ENCODE measurements around the gene HSPA5. TPM values are rescaled to one million over a fixed set of nuclear protein-coding genes. Genes with fewer than 3 reads are reported as not detected.

HSPA5 gene
- total and polyA plus RNA-seq, 10 of the 15 experiments (the other 5 are each of a cell fraction or from before 2014, with no cell fraction given), result 39.8 to 517 (median 105) TPM

DNA sequence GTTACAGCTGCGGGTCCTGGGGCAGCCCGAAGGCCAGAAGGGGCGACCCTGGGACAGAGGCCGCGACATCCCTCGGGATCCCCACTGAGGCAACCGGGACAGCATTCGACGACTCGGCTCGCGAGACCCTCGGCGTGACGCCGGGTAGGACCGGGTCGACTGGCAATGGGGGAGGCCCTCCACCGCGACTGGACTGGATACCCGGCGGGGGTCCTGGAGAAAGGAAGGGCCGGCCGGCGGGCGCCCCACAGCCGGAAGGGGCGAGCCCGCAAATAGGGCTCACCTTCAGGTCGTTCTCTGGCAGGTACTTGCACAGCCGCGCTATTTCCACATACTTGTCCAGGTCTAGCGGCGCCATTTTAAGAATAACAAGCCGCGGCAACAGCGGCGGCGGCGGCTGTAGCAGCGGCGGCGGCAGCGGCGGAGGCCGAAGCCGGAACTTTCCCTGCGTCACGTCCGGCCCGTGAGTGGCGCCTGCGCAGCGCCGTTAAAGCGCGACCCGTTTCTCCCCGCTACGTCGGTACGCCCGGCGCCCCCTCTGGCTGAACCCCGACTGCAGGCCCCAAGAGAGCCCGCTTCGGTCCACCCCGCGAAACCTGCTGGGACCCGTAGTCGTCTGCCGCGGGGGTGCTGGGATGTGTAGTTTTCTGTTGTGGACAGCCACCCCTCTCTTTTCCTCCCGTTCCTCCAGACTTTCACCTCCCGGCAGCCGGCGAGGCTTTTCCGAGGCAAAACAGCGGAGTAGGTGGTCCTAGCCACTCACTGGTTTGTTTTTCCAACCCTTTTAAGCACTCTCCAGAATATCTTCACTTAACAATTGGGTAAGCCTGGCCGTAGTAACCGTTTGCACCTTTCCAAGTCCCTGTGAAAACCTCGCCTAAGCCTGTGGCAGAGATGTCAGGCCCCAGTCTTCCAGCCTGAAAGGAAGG, 51.5 kb downstream of the HSPA5 start, which contains the start of gene PPP6C (continued):
- TF ChIP-seq, protein P1, sequence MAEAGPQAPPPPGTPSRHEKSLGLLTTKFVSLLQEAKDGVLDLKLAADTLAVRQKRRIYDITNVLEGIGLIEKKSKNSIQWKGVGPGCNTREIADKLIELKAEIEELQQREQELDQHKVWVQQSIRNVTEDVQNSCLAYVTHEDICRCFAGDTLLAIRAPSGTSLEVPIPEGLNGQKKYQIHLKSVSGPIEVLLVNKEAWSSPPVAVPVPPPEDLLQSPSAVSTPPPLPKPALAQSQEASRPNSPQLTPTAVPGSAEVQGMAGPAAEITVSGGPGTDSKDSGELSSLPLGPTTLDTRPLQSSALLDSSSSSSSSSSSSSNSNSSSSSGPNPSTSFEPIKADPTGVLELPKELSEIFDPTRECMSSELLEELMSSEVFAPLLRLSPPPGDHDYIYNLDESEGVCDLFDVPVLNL (IDR thresholded peaks at IDR 0.05; ENCODE audit: low read depth, low read length), result peak; percentile 56; the same call in 1 of the 2 replicates
- TF ChIP-seq ETV6 (conservative IDR thresholded peaks at IDR 0.05 in 1 of 2, IDR thresholded peaks at IDR 0.05 in 1 of 2; ENCODE audit: borderline replicate concordance in 1 of 2, low read depth in 1 of 2) (no peak; a peak in 1 of 4 replicates), TCF3 (IDR thresholded peaks at IDR 0.05; ENCODE audit: borderline replicate concordance, insufficient read depth, low read depth, low read length) (no peak), STAT3 (IDR thresholded peaks at IDR 0.05; ENCODE audit: low read depth, low read length) (no peak), TCF12 (IDR thresholded peaks at IDR 0.05; ENCODE audit: low read depth, low read length) (0 out of 2 replicates have a peak, but pooled peaks have one; percentile 43), CREM (IDR thresholded peaks at IDR 0.05; ENCODE audit: low read depth) (peak; percentile 96), MYC (IDR thresholded peaks at IDR 0.05; ENCODE audit: insufficient read depth, insufficient read length, insufficient replicate concordance, low read length, severe bottlenecking) (no peak), PAX8 (IDR thresholded peaks at IDR 0.05) (no peak), FOXM1 (IDR thresholded peaks at IDR 0.05; ENCODE audit: low read depth, low read length) (no peak), GABPA (IDR thresholded peaks at IDR 0.05; ENCODE audit: low read depth) (peak; percentile 87), HDAC6 (IDR thresholded peaks at IDR 0.05; ENCODE audit: unreplicated experiment) (no peak), JUND (IDR thresholded peaks at IDR 0.05; ENCODE audit: low read depth, low read length) (peak; percentile 44; the same call in 1 of the 2 replicates), CHD1 (IDR thresholded peaks at IDR 0.05; ENCODE audit: low read depth, low read length) (no peak), NBN (IDR thresholded peaks at IDR 0.05) (peak; percentile 94), SMAD1 (IDR thresholded peaks at IDR 0.05; ENCODE audit: low read depth, partially characterized antibody) (no peak)
- TF ChIP-seq, protein P2, sequence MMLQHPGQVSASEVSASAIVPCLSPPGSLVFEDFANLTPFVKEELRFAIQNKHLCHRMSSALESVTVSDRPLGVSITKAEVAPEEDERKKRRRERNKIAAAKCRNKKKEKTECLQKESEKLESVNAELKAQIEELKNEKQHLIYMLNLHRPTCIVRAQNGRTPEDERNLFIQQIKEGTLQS (IDR thresholded peaks at IDR 0.05; ENCODE audit: borderline replicate concordance, extremely low read depth, low read depth, low read length), result no peak
- TF ChIP-seq, protein P3, sequence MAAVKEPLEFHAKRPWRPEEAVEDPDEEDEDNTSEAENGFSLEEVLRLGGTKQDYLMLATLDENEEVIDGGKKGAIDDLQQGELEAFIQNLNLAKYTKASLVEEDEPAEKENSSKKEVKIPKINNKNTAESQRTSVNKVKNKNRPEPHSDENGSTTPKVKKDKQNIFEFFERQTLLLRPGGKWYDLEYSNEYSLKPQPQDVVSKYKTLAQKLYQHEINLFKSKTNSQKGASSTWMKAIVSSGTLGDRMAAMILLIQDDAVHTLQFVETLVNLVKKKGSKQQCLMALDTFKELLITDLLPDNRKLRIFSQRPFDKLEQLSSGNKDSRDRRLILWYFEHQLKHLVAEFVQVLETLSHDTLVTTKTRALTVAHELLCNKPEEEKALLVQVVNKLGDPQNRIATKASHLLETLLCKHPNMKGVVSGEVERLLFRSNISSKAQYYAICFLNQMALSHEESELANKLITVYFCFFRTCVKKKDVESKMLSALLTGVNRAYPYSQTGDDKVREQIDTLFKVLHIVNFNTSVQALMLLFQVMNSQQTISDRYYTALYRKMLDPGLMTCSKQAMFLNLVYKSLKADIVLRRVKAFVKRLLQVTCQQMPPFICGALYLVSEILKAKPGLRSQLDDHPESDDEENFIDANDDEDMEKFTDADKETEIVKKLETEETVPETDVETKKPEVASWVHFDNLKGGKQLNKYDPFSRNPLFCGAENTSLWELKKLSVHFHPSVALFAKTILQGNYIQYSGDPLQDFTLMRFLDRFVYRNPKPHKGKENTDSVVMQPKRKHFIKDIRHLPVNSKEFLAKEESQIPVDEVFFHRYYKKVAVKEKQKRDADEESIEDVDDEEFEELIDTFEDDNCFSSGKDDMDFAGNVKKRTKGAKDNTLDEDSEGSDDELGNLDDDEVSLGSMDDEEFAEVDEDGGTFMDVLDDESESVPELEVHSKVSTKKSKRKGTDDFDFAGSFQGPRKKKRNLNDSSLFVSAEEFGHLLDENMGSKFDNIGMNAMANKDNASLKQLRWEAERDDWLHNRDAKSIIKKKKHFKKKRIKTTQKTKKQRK (IDR thresholded peaks at IDR 0.05; ENCODE audit: low read depth, low read length), result no peak
- TF ChIP-seq, protein P4, sequence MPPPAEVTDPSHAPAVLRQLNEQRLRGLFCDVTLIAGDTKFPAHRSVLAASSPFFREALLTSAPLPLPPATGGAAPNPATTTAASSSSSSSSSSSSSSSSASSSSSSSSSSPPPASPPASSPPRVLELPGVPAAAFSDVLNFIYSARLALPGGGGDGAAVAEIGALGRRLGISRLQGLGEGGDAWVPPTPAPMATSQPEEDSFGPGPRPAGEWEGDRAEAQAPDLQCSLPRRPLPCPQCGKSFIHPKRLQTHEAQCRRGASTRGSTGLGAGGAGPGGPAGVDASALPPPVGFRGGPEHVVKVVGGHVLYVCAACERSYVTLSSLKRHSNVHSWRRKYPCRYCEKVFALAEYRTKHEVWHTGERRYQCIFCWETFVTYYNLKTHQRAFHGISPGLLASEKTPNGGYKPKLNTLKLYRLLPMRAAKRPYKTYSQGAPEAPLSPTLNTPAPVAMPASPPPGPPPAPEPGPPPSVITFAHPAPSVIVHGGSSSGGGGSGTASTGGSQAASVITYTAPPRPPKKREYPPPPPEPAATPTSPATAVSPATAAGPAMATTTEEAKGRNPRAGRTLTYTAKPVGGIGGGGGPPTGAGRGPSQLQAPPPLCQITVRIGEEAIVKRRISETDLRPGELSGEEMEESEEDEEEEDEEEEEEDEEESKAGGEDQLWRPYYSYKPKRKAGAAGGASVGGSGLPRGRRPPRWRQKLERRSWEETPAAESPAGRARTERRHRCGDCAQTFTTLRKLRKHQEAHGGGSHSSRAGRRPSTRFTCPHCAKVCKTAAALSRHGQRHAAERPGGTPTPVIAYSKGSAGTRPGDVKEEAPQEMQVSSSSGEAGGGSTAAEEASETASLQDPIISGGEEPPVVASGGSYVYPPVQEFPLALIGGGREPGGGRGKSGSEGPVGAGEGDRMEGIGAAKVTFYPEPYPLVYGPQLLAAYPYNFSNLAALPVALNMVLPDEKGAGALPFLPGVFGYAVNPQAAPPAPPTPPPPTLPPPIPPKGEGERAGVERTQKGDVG (CRISPR knock-in tag; IDR thresholded peaks at IDR 0.05), result no peak
- TF ChIP-seq, protein P5, sequence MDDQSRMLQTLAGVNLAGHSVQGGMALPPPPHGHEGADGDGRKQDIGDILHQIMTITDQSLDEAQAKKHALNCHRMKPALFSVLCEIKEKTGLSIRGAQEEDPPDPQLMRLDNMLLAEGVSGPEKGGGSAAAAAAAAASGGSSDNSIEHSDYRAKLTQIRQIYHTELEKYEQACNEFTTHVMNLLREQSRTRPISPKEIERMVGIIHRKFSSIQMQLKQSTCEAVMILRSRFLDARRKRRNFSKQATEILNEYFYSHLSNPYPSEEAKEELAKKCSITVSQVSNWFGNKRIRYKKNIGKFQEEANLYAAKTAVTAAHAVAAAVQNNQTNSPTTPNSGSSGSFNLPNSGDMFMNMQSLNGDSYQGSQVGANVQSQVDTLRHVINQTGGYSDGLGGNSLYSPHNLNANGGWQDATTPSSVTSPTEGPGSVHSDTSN (IDR thresholded peaks at IDR 0.05; ENCODE audit: insufficient replicate concordance, low read depth, low read length), result no peak
